HTERT RPE-1 (cell line): ENCODE results near the gene GRIP1.

Source experiments
- in situ Hi-C: fragments of 300-500 bp; cut with MboI; formaldehyde crosslinking; loops from 4 replicates; pipeline ENCODE4 v1.14.3; 2020; ENCODE audit warnings: low sequenced_read_pairs

Gene GRIP1

DNA sequence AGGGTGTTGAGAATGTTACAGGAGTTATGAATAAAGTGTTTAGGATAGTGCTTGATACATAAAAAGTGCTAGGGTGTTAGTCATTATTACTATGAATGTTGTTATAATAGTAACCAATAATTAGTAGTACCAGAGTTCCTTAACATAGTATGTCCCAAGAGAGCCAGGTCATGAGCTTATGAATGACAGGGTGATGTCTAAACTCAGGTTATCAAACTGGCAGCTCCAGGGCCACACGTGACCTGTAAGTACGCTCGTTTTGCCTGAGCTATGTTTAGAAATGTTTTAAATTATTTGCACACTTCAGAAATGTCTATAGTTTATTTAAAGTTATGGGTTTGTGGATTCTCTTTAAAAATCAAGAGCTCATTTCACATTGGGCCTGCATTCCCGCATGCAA, 14.1 kb upstream of the GRIP1 start:
- in situ Hi-C loops: no loop called here

DNA sequence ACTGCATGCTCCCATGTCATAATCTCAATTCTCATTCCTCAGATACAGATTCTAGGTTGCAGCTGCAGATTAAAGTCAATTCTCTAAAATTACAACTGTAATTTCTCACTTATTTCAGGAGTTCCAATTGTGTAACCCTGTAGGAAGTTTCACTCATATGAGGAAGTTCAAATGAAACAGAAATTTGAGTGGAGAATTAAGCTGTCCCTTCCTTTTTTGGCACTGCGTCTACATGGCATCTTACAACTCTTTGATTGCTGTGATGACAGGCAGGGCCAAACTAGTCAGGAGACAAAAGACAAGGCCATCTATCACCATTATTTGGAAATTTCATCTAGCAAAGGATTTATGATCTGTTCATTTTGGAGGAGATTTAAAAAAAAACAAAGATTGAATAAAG, 13.3 kb upstream of the GRIP1 start:
- in situ Hi-C loops: no loop called here

DNA sequence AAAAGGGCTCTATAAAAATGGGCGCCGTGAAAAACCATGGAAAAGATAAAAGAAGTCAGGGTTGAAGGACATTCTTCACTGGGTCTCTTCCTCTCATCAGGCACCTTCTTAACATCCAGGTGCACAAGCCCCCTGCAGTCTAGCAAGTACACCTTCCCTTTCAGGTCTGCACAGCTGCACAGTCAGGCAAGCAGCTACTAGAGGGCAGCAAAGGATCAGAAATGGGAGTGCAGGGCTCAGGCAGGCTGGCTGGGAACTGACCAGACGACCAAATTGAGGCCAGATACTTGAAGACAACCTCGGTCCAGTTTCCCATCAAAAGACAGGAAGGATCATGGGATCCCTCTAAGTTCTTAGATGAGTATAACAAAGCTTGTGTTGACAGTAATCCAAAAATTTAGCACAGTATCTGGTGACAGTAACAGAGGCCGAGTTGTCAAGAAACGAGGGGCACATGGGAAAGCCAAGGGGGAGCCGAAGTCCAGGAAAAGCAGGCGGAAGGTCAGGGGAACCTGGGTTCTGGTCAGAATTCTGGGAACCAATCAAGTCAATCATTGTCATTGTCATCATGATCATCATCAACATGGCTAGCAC, 10.1 kb upstream of the GRIP1 start:
- in situ Hi-C loops: no loop called here

DNA sequence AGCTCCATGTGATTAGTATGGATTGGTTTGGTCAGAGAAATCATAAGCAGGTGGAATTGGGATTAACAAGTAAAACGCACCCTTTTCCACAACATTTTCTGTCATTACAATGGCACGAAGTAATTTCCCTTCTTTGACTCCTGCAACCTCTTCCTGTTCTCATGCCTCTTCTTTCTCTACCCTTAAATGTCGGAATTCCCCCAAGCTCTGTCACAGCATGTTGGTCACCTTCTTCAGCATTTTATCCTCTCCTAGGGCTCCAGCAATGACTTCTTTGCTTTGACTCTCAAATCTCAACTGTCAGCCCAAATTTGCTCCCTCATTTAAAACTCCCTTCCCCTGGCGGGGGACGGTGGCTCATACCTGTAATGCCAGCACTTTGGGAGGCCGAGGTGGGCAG, 5.3 kb upstream of the GRIP1 start:
- in situ Hi-C loops: no loop called here

DNA sequence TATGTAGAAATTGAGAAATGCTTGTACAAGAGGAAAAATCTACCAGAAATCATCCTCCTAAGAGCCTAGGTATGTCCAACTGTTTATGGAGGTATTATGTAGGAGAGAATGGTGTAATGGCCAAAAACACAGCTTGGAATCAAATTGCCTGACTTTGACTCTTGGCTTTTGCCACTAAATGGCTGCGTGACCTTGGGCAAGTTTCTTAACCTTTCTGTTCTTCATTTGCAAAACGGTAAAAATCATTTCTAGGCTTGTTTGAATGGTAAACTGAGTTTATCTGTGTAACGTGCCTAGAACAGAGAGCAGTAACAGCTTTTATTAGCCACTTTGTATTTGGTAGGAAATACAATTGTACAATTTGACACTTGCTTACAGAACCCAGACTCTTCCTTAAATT, 4.9 kb upstream of the GRIP1 start:
- in situ Hi-C loops: no loop called here

DNA sequence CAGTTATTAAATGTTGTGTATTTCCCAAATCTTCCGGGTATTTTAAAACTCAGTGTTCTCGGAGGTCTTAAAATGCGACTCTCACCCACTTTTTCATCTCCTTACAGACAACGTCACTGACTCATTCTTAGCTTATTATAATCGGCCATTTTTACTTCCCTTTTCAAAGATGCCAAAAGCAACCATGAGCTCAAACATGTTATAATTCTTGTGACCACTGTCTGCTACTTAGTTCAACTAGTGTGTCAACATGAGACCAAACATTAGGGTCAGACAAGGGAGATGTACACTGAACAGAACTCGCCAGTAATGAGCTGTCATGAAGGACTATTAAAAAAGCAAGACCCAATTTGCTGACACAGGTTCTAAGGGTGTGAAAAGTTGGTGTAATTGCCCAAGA, 4.2 kb upstream of the GRIP1 start:
- in situ Hi-C loops: no loop called here

DNA sequence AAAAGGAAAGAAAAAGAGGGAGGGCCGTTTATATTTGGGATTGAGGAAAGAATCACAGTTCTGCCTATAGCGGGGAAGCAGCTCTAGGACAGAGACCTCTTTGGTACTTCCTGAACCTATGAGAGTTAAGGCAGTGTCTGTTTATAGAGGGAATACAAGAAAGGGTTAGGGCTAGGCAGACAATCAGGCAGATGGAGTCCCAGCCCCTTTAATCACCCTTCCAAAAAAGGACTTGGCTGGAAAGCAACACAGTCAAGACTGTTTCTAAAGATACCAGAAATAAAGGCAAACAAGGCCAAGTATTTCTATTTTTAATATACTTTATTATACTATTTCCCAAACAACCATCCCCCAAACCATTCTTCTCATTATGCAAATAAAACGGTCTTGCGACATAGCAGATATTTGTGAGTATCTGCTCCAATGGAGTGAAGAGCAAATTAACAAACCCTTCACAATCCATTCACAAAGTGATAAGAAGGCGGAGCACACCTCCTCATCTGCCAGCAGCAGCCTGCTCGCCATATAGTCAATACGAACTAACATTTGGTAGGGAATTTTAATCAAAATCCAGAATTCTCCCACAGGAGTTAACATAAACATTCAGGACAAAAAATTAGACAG, 697 bp upstream of the GRIP1 start:
- in situ Hi-C loops: no loop called here

- in situ Hi-C loops: no loop called here
Observed at GRCh38 chr12:66676241-66676640, 2.6 kb downstream of the GRIP1 start.

- in situ Hi-C loops: no loop called here
Observed at GRCh38 chr12:66674495-66675122, 4.3 kb downstream of the GRIP1 start.

DNA sequence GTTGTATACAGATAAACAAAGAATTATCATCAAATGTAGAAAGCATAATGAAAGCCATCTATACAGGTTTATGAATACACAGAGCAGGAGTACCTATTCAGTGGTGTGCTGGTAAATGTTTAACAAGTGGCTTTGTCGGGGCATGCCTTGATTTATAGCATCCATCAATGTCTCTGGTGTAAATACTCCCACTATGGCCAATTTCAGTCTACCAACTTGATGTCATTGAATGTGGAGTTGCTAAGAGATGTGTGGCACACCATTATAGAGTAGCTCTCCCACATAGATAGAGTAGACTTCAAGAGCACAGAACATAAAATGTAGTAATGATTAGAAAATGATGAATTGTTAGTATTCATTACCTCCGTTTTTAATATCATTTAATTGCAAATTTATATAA, 9.3 kb downstream of the GRIP1 start:
- in situ Hi-C loops: no loop called here

GRCh38 chr12:66668311-66668710, 10.6 kb downstream of the GRIP1 start:
- in situ Hi-C loops: no loop called here

- in situ Hi-C loops: no loop called here
Observed at GRCh38 chr12:66667906-66668305, 11.0 kb downstream of the GRIP1 start.

DNA sequence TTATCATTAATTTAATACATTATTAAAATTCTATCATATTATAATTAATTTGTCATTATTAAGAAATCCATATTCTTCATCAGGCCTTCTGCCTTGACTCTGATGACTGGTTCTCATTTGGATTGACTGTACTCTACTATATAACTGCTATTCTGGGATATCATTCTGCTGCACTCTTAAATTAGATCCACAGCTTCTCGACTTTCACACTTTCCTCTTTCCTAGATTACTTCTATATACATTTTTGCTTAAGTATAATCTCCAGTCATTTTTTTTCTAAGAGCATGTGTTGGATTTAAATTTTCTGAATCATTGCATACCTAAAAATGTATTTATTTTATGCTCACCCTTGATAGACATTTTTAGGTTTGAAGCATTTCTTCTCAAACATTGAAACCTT, 12.4 kb downstream of the GRIP1 start:
- in situ Hi-C loops: no loop called here

DNA sequence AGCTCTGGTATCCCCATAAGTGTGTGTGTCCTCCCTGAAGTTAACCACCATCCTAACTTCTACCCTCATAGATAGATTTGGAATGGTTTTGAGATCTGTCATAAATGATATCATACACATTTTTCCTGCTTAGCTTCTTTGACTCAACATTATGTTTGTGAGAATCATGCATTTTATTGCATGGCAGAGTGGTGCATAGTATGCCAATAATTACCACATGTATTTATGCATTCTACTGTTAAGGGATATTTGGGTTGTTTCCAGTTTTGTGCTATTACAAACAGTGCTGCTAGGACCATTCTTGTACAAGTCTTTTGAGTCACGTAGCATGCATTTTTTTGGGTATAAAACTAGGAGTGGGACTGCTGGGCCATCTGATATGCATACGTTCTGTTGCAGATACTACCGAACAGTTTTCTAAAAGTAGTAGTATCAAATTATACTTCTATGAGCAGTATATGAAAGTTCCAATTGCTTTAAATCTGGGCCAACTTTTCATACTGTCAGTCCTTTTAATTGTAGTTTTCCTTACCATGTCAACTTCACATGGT, 13.4 kb downstream of the GRIP1 start:
- in situ Hi-C loops: no loop called here

DNA sequence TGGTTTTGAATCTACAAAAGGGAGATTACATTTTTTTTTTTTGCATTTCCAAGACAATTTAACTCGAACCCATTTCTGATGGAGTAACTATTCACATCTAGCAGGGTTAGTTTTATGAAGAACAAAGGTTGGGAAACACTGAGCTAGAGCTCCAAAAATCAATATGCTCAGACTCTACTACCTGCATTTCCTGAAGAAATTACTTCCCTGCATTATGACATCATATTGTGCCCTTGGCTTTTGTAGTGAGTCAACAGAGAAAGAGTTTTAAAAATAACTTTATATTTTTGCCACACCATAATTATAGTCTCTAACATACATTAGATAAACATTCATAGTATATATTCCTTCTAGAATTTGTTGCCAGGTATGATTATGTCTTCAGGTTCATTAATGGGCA, 14.8 kb downstream of the GRIP1 start:
- in situ Hi-C loops: no loop called here

- in situ Hi-C loops: no loop called here
Observed at GRCh38 chr12:66663611-66664010, 15.3 kb downstream of the GRIP1 start.

DNA sequence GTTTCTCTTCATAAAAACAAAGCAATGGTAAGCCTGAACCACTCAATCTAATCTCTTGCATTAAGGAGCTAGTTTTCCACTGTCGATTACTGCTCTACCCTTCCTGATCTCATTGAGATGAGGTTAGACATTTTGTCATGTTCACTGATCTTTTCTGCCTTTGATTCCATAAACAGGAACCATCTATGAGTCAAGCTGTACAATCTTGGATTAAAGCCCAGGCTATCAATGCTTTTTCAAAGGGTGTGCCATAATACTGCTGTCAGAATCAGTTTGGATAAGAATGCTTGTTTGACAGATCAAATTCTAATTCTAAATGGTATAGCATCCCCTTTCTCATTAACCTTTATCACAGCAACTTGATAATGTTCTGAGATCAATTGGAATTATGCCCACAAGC, 16.1 kb downstream of the GRIP1 start:
- in situ Hi-C loops: no loop called here

DNA sequence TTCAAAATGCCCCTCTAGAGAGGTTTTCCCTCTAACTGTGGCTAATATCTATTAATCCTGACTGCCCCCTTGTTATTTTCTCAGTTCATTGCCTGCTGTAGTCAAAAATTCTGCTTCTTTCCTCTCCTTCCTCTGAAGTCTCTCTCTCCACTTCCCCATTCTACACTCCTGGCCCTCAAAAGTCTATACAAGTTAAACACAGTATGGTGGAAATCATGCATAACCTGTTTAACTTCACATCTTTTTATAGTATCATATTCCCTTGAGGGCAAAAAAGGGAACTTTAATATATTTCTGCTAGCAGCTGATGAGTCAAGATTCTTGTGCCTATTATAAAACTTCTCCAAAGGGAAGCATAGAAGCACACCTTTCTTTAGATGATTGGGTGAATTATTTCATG, 16.7 kb downstream of the GRIP1 start:
- in situ Hi-C loops: no loop called here

GRCh38 chr12:66661357-66661756, 17.5 kb downstream of the GRIP1 start:
- in situ Hi-C loops: no loop called here

- in situ Hi-C loops: no loop called here
Observed at GRCh38 chr12:66653796-66654195, 25.1 kb downstream of the GRIP1 start.

DNA sequence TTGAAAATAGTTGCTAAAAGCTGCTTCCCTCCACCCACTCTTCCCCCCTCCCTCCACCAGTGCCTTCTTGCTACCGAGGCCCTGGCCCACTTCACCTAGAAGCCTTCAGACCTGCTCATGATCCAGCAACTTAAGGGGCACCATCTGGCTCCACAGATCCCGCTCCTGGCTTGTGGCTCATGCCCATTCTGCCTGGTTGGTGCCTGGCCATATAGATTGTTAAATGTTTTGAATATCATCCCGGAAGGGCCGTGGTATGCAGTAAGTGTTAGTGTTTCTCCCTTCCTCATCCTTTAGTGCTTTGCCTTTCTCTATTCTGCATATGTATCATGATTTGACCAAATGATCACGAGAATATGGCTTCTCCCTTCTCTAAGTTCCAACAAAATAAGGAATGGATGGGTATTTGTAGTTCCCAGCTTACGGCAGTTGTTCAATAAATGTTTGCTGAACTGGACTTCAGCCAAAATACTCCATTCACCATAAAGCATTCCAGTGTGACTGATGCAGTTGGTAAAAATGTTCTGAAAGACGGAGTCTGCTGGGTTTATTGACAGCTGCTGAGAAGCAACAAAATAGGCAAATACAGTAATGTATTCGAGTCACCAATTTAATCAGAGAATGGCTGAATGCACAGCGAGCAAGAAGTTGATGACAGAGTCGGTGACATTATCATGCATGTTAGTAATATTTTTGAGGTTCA, 30.7 kb downstream of the GRIP1 start:
- in situ Hi-C loops: no loop called here
